GM19395 (cell line): Measurements from ENCODE around the gene BLACAT1.
"Not testable (repeated sequence)": the region's sequence is repeated elsewhere in the genome, so short reads cannot be mapped to it uniquely, and the experiment has no call there.

ENCODE experiments used
- ATAC-seq: cut with Tn5 transposase; IDR thresholded peaks from one replicate; pipeline ENCODE4 v1.9.1; 2021; ENCODE audit warnings: mild to moderate bottlenecking, moderate library complexity; ENCODE audit not compliant: unreplicated experiment

Gene BLACAT1

DNA sequence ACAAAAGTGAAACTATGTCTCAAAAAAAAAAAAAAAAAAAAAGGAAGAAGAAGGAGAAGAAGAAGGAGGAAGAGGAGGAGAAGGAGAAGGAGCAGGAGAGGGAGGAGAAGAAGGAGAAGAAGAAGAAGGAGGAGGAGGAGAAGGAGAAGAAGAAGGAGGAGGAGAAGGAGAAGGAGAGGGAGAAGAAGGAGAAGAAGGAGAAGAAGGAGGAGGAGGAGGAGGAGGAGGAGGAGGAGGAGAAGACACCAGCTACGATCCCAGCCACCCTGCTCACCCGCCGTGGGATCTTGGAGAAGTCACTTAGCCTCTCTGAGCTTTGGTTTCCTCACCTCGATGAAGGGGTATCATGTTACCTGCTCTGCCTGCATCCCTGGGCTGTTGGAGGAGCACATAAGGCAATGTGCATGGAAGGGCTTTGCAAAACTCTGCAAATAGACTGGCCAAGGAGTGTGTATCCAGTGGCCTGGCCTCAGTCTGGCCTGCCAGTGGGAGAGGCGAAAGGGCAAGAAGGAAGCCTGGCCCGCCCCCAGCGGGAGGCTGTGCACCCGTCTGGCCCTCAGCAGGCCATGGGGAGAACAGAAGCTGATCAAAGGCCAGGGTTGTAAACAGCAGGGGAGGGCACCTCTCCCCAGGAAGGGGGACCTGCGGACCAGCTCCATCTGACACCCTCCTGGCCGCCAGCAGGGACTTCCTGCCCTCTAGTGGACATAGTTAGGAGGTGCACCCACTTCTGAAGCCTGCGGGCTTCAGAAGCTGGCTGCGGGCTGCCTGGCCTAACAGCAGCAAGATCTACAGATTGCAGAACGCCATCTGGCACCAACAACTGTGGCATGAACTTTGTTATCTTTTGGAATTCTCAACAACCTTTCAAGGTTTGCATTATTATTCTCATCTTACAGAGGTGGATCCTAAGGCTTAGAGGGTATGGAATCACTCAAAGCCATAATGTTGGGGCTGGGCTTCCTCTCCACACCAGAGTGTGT lies 29.4 kb upstream of the BLACAT1 start:
- ATAC-seq: peak; percentile 68

DNA sequence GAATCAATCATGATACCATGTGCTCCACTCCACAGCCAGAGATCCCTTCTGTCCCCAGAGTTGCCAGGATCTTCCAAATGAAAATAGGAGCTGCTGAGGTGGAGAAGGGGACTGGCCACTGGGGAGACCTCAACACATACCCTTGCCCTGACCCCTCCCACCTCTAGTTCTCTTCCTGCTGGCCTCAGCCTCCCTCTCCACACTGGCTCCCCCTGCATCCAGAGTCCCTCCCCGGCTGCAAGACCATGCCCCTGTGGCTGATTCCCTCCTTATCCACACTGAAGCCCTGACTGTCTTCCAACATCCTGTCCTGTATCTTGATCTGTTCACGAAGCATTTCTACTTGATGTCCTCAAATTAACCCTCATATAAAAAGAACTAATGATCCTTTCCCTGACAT lies 27.5 kb upstream of the BLACAT1 start:
- no peak for ATAC-seq

DNA sequence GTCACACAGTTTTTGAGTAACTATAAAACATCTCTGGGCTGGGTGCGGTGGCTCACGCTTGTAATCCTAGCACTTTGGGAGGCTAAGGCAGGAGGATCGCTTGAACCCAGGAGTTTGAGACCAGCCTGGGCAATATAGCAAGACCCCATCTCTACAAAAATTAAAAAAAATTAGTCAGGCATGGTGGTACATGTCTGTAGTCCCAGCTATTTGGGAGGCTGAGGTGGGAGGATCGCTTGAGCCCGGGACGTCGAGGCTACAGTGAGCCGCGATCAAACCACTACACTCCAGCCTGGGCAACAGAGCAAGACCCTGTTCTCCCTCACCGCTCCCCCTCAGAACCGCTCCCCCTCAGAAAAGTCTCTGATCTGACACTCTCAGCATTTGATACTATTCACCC lies 26.7 kb upstream of the BLACAT1 start:
- ATAC-seq: not testable (repeated sequence)

DNA sequence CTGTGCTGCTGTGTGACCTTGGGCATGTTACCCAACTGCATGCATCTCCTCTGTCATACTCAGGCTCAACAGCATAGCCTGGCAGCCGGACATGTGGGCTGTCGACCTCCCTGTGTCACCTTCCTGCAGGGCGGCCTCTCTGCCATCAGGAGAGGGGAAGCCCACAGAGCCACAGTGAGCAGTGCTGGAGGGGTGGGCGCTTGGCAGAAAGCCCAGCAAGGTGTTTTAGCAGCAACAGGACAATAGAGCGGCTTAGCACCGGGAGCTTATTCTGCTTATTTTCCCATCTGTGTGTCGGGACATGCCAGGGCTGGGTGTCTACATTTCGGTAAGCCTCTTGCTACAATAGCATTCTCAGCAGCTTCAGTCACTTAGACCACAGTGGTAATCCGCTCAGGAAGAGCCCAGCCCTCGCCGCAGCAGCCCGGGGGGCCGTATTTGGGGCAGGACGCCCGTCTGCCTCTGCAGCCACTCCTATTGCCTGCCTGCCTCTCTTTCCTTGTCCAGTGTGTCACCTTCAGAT lies 25.8 kb upstream of the BLACAT1 start:
- ATAC-seq: no peak

DNA sequence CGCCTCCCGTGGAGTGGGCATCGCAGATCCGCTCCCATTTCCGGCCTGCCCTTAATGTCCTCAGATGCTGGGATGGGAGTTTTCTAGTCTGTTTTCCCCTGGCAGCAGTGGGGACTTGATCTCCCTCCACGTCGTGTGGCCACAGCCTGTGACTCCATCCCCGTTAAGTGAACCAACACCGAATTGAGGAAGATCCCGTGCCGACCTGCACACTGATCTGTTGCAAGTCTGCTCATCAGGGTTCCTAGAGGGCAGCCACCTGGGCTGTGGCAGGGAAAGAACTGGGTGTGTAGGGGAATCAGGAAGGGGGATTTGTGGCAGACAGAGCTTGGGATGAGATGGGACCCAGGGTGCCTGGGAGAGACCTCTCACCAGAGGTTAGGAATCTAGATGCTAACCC lies 25.4 kb upstream of the BLACAT1 start:
- ATAC-seq: no peak

DNA sequence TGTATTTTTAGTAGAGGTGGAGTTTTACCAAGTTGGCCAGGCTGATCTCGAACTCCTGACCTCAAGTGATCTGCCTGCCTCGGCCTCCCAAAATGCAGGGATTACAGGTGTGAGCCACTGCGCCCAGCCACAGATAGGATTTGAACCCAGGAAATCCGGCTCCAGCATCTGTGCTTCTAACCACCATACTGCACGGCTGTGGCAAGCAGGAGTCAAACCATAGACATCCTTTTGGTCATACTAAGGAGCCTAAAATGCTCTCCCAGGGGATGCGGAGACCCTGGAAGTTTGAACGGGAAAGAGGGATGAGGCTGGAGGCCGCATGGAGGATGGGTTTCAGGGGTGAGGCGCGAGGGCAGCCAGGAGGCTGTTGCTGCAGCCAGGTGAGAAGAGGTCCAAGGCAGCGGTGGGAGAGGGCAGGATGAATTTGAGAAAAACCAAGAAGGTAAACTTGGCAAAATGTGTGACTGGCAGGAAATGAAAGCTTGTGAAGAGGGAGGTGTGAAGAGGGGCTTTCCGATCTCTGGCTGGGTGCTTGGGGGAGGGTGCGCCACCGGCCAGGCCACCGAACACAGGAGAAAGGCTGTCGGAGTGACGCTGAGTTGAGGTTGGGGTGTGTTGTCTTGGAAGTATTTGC lies 24.6 kb upstream of the BLACAT1 start:
- ATAC-seq: no peak

DNA sequence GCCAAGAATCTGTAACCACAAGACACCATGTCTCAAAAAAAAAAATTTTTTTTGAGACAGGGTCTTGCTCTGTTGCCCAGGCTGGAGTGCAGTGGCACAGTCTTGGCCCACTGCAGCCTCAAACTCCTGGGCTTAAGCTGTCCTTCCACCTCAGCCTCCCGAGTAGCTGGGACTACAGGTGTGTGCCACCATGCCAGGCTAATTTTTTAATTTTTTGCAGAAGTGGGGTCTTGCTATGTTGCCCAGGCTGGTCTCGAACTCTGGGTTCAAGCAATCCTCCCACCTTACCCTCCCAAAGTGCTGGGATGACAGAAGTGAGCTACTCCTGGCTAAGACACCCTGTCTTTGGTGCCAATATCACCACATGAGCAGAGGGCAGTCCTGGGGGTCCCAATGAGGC lies 23.1 kb upstream of the BLACAT1 start:
- not testable (repeated sequence) for ATAC-seq

DNA sequence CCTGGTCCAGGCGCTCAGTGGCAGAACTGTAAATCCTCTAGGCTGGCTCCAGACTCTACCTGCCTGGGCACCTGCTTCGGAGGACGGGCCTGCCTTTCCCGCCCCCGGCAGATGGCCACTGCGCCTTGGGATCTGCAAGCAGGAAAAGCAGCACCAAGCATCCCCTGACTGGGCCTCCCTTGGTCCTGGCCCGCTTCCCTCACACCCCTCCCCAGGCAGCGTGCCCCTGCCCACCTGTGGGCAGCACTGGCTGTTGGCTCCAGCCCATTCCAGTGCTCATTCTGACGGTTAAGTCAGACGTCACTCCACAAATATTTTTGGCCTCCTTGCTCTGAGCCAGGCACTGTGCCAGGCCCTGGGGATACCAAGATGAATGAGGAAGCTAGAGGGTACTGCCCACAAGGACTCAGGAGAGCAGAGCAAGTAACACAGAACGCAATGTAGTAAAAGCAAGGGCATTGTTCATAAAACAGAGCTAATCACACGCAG lies 22.0 kb upstream of the BLACAT1 start:
- ATAC-seq: no peak

DNA sequence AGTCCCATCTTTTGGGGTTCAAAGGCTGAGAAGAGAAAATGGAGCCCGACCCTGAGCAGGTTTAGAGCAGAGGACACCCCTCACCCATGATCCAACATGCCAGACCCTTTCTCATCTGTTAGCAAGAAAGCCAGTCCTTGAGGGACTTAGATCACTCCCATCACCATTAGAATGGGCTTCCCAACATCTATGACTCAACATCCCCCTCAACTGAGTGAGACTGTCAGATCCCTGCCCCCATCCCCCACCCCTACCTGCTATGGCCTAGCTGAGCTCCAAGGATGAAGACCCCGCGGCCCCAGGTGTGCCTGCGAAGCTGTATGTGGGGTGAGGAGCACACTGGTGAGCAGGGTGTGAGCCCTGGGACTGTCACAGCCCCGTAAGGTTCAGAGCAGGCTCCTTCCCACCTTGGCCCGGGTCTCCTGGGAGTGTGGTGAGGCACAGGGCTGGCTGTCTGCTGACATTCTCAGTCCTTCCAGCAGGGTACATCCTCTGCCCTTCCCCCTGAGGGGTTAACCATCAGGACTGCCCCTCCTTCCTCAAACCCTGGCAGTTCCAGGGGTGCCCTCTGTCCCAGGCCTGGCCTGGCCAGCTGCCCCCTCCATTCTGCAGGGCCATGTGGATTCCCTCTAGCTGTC lies 21.4 kb upstream of the BLACAT1 start:
- no peak for ATAC-seq

DNA sequence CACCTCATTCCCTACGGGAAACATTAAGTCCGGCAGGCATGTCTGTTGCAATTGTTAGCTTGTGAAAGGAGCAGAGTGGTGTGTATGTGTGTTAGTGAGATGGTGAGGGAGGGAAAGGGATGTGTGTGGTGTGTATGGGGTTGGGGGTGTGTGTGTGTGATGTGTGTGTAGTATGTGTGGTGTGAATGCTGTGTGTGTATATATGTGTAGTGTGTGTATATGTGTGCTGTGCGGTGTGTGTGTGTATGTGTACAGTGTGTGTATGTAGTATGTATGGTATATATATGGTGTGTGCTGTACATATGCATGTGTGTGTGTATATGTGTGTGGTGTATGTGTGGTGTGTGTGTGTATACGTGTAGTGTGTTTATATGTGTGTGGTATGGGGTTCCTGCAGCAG lies 20.8 kb upstream of the BLACAT1 start:
- no peak for ATAC-seq

DNA sequence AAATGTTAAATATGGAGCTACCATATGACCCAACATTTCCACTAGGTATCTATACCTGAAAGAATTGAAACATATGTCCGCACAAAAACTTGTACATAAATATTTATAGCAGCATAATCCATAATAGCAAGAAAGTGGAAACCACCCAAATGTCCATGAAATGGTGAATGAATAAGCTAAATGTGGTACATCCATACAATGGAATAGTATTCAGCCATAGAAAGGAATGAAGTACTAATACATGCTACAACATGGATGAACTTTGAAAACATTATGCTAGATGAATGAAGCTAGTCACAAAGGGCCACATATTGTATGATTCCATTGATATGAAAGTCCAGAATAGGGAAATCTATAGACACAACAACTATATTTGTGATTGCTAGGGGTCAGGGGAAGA lies 20.0 kb upstream of the BLACAT1 start:
- no peak for ATAC-seq

DNA sequence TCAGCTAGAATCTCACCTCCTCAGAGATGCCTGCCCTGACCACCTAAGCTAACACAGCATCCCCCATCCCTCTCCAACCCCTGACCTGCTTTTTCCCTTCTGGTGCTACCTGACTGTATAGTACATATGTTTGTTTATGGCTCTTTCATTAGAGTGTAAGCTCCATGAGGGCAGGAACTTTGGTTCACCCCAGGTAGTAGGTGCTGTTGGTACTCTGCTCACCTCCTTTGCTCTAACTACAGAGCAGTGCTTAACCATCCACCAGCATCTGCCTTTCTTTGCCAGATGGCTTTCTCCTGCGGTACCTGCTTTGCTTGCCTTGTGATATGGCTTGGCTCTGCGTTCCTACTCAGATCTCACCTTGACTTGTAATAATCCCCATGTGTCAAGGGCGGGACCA lies 18.7 kb upstream of the BLACAT1 start:
- no peak for ATAC-seq

DNA sequence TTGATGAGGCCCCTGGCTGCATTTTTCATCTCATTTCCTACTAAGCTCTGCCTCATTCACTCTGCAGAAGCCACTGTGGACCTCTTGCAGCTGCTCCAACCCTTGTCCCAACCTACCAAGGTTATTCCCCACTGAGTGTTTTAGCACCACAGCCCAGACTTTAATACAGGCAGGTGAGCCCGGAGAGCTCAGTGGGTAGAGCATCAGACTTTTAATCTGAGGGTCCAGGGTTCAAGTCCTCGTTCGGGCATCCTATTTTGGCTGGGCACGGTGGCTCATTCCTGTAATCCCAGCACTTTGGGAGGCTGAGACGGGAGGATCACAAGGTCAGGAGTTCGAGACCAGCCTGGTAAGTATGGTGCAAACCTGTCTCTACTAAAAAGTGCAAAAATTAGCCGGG lies 18.1 kb upstream of the BLACAT1 start:
- no peak for ATAC-seq

DNA sequence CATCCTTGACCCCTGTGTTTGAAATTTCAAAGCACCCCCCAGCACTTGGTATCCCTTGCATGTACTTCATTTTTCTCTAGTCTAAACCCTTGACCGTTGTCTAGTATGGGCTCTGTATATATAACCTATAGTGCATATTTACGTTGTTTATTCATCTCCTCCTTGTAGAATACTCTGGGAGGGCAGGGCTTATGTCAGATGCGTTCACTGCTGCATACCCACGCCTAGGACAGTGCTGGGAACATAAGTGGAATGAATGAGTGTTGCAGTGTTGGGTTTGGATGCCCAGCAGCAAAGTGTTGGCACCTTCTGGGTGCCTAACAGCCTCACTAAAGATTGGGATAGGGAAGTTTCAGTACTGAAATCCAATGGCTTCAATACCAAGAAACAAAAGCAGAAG lies 17.6 kb upstream of the BLACAT1 start:
- no peak for ATAC-seq

DNA sequence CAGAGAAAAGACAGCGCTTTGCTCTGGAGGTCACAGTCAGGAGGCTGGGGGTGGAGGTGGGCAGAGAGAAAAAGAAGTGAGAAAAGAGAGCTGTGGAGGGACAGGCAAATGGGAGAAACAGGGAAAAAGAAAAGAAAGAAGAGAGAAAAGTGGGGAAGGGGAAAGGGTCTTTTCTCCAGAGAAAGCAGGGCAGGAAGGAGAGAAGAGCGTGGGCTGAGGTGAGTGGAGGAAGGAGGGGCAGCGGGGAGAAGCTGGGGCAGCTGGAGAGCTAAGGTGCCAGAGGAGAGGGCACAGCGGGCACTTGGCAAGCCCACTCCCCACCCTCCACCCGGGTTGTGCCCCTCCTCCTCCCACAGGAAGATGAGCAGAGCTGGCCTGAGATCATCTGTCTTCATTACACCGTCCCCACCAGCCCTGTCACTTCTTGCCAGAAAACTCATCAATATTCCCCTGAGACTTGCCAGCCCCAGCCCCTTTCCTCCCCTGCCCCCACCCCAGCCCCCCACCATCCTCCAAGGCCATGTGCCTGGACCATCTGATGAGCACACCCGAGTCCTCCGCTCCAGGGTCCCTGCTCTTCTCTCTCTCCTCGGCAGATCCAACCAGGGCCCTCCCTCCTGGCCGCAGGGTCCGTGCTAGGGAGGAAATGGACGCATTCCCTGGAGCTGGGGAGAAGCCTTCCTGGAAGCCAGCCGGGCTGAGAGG lies 17.0 kb upstream of the BLACAT1 start:
- no peak for ATAC-seq

DNA sequence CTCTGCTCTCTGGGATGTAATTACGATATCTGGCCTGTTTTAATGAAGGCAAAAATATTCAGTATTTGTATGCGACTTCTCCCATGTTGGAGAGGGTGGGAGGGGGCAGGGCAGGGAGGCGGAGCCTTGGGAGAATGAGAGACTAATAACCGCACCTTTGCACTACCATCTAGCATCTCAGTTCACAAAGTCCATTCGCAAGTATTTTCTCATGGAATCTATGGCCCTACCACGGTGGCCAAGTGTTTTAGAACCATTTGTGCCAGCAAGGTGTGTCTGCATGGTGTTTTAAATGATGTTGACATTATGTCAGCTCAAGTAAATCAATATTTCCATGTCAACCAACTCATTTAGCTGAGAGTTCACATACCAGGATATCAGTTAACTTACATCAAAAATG lies 14.3 kb upstream of the BLACAT1 start:
- no peak for ATAC-seq

DNA sequence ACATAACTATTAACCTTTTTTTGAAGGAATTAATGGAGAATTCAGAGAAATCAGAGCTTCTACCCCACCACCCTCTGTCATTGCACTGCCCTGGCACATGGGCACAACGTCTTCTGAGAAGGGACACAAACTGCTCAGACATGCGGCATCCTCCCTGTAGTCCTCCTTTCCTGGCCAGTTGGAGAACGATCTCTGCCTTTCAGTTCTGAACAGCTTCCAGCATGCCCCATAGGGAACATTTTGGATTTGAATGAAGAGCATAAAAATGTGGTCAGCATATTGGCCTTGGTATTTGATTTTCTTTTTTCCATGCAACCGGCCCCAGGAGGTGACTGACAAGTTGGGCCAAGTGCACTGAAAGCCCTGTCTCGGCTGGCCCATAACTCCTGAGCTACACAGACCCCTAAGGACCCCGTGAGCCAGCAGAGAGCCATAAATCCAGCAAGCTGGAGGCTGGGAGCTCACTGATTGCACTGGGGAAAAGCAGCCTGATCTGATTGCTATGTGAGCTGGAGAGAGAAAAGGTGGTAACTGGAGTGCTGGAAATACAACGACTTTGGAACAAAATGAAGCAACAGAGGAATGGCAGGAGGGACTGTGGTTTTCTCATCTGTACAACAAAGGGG lies 10.9 kb upstream of the BLACAT1 start:
- no peak for ATAC-seq

DNA sequence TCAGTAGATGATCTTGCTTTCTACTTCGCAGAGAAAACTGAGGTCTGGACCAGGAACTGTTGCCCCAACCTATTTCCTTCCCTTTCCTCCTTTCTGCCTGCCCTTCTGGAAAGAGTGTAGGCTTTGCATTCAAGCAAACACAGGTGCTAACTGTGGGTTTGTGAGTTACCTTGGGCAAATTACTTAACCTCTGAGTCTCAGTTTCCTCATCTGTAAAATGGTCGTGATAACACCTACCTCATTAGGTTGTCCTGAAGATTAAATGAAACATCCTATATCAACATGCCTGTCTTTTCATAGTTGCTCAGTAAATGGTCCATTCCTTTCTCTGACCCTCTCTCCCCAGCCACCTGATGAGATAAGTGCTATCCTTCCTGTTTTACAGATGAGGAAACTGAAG lies 9.5 kb upstream of the BLACAT1 start:
- no peak for ATAC-seq

DNA sequence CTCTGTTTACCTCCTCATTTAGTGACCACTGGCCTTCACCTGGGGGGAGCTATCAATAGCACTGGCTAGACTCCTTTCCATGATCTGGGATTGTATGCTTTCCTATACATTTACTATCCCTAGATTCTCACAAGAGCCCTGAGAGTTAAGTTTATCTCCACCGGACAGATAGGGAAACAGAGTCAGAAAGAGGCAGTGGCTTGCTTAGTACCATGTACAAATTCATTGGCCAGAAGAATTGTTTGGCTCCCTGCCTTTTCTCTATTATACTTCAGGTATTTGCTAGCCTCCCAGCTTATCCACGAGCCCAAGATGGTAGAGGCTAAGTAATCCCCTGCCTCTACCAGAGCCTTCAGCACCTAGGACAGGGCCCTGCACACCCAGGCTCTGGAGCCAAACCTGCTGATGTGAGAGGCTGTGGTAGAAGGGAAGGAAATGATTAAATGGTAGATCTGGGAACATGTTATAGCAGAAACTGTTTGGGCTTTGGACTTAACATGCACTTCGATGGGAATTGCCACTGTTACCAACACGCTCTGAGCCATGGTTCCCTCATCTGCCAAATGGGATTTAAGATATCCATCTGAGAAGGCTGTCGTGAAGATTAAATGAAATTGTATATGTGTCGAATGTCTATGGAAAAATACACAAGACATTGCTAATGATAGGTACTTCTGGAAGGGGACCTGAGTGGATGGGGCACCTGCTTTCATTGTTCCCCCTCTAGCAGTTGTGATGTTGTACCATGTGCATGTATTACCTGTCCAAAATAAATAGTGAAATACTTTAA lies 3.1 kb upstream of the BLACAT1 start:
- no peak for ATAC-seq
